HTR-8/SVneo (cell line): ENCODE measurements around the gene PEX19.

ENCODE experiments used
- DNase-seq: peaks from one replicate; pipeline ENCODE4 v3.0.0; 2011; ENCODE audit warnings: low spot score, mixed read lengths; ENCODE audit not compliant: insufficient read length
- FAIRE-seq: peaks from 2 replicates; lab custom pipeline; 2011; peaks lifted over from hg19 to GRCh38; lab: Jason Lieb, UNC

The PEX19 gene

GRCh38 chr1:160244209-160244608, 40.7 kb downstream of the PEX19 start:
- DNase-seq (no peak), FAIRE-seq (no peak)

- FAIRE-seq (no peak), DNase-seq (no peak)
Measured at GRCh38 chr1:160243767-160244166, 41.2 kb downstream of the PEX19 start.

GRCh38 chr1:160239582-160240299, 45.2 kb downstream of the PEX19 start:
- no peak for FAIRE-seq
- no peak for DNase-seq

- FAIRE-seq (no peak), DNase-seq (no peak)
Measured at GRCh38 chr1:160238408-160238807, 46.5 kb downstream of the PEX19 start.

- FAIRE-seq (no peak), DNase-seq (no peak)
Measured at GRCh38 chr1:160237558-160237957, 47.4 kb downstream of the PEX19 start.

GRCh38 chr1:160236806-160237205, 48.1 kb downstream of the PEX19 start:
- FAIRE-seq (no peak), DNase-seq (no peak)

- FAIRE-seq (no peak), DNase-seq (no peak)
Measured at GRCh38 chr1:160232911-160233310, 52.0 kb downstream of the PEX19 start.

- no peak for DNase-seq
- FAIRE-seq: no peak
Measured at GRCh38 chr1:160228431-160228830, 56.5 kb downstream of the PEX19 start.

GRCh38 chr1:160227561-160227960, 57.4 kb downstream of the PEX19 start:
- no peak for FAIRE-seq
- no peak for DNase-seq

GRCh38 chr1:160227034-160227433, 57.9 kb downstream of the PEX19 start:
- DNase-seq (no peak), FAIRE-seq (no peak)
